ENCODE data around the gene MORN3. TPM values are rescaled to one million over a fixed set of nuclear protein-coding genes. Genes with fewer than 3 reads are reported as not detected.

The MORN3 gene
- total RNA-seq, 2 experiments from 2014 or later: 0.13 to 0.32 TPM

GRCh38 chr12:121657305-121658008 lies 12.0 kb downstream of the MORN3 start:
- POLR2A ChIA-PET: interaction anchor here (0.6 kb wide), 1 partner anchor 29 kb away, joined by 3 read pairs; no protein-coding TSS in a partner anchor
- BruUV-seq (replicated peaks): no TSS peak
- Histone ChIP-seq H3K27ac (ENCODE audit: low read depth, low read length, poor library complexity, severe bottlenecking) (no peak overlapping the region), H3K9me2 (ENCODE audit: insufficient read depth, low read length) (no peaks in the 10 kb centered on the region), H4K20me1 (ENCODE audit: insufficient read depth, low read length) (no peaks in the 10 kb centered on the region), H3K4me2 (ENCODE audit: low read length) (no peak overlapping the region), H3K9me3 (ENCODE audit: low read length) (no peaks in the 10 kb centered on the region), H3K4me3 (ENCODE audit: low read depth, low read length, poor library complexity, severe bottlenecking) (no peak overlapping the region), H3K79me2 (ENCODE audit: insufficient read depth, low read depth, low read length) (no peaks in the 10 kb centered on the region), H3K4me1 (ENCODE audit: insufficient read depth, low read length, poor library complexity, severe bottlenecking) (no peaks in the 10 kb centered on the region), H2AFZ (ENCODE audit: low read length) (no peak overlapping the region), H3K36me3 (ENCODE audit: insufficient read depth, low read length) (no peaks in the 10 kb centered on the region)
- CTCF ChIA-PET (ENCODE audit: unreplicated experiment): no interaction called here
- intact Hi-C loops (cut with micrococcal nuclease; ENCODE audit: unreplicated experiment): no loop called here
- TF ChIP-seq CTCF (conservative IDR thresholded peaks at IDR 0.05; ENCODE audit: low read length): no peak
- no peak for DNase-seq (ENCODE audit: low spot score)

- Histone ChIP-seq H3K4me2 (ENCODE audit: low read length) (no peak overlapping the region), H2AFZ (ENCODE audit: low read length) (no peak overlapping the region), H3K27ac (ENCODE audit: low read depth, low read length, poor library complexity, severe bottlenecking) (no peak overlapping the region), H3K4me3 (ENCODE audit: low read depth, low read length, poor library complexity, severe bottlenecking) (no peak overlapping the region), H3K36me3 (ENCODE audit: insufficient read depth, low read length) (no peaks in the 10 kb centered on the region), H3K4me1 (ENCODE audit: insufficient read depth, low read length, poor library complexity, severe bottlenecking) (no peaks in the 10 kb centered on the region), H3K9me3 (ENCODE audit: low read length) (no peaks in the 10 kb centered on the region), H3K9me2 (ENCODE audit: insufficient read depth, low read length) (no peaks in the 10 kb centered on the region), H4K20me1 (ENCODE audit: insufficient read depth, low read length) (no peaks in the 10 kb centered on the region), H3K79me2 (ENCODE audit: insufficient read depth, low read depth, low read length) (no peaks in the 10 kb centered on the region)
- no peak for DNase-seq (ENCODE audit: low spot score)
- BruUV-seq (replicated peaks): no TSS peak
- POLR2A ChIA-PET: interaction anchor here (0.6 to 0.7 kb wide), 2 partner anchors 73 to 213 kb away, joined by 3 read pairs; no protein-coding TSS in a partner anchor
- no peak for TF ChIP-seq CTCF (conservative IDR thresholded peaks at IDR 0.05; ENCODE audit: low read length)
- TF ChIP-seq EZH2phosphoT487 (IDR thresholded peaks at IDR 0.05; ENCODE audit: borderline replicate concordance, low read depth, low read length): no peak
- intact Hi-C loops (cut with micrococcal nuclease; ENCODE audit: unreplicated experiment): no loop called here
- CTCF ChIA-PET (ENCODE audit: unreplicated experiment): no interaction called here
These were observed 13.3 kb downstream of the MORN3 start for GRCh38 chr12:121656122-121656521.

GRCh38 chr12:121653999-121654398 lies 15.5 kb downstream of the MORN3 start:
- intact Hi-C loops (cut with micrococcal nuclease; ENCODE audit: unreplicated experiment): no loop called here
- H3K4me2 ChIP-seq (ENCODE audit: low read length): no peak overlapping the region
- H3K4me1 ChIP-seq (ENCODE audit: insufficient read depth, low read length, poor library complexity, severe bottlenecking): no peaks in the 10 kb centered on the region
- no peak overlapping the region for H3K4me3 ChIP-seq (ENCODE audit: low read depth, low read length, poor library complexity, severe bottlenecking)
- no peaks in the 10 kb centered on the region for H4K20me1 ChIP-seq (ENCODE audit: insufficient read depth, low read length)
- no TSS peak for BruUV-seq (replicated peaks)
- H3K36me3 ChIP-seq (ENCODE audit: insufficient read depth, low read length): no peaks in the 10 kb centered on the region
- ChIA-PET POLR2A (no interaction called here), CTCF (ENCODE audit: unreplicated experiment) (interaction anchor here (0.6 kb wide), 1 partner anchor 26 kb away, joined by 5 read pairs; no protein-coding TSS in a partner anchor)
- no peak overlapping the region for H3K27ac ChIP-seq (ENCODE audit: low read depth, low read length, poor library complexity, severe bottlenecking)
- no peak for DNase-seq (ENCODE audit: low spot score)
- no peaks in the 10 kb centered on the region for H3K9me3 ChIP-seq (ENCODE audit: low read length)
- no peaks in the 10 kb centered on the region for H3K9me2 ChIP-seq (ENCODE audit: insufficient read depth, low read length)
- H2AFZ ChIP-seq (ENCODE audit: low read length): no peak overlapping the region
- TF ChIP-seq EZH2phosphoT487 (IDR thresholded peaks at IDR 0.05; ENCODE audit: borderline replicate concordance, low read depth, low read length) (no peak), CTCF (conservative IDR thresholded peaks at IDR 0.05; ENCODE audit: low read length) (no peak)
- H3K79me2 ChIP-seq (ENCODE audit: insufficient read depth, low read depth, low read length): no peaks in the 10 kb centered on the region
